ENCODE data around the gene FARP1. TPM values are rescaled to one million over a fixed set of nuclear protein-coding genes. Genes with fewer than 3 reads are reported as not detected.

FARP1 gene
- polyA plus RNA-seq, 2 of the 4 experiments (the other 2 are of a cell fraction), result 9.4 to 13.0 TPM

- Histone ChIP-seq H3K4me1 (peaks cover 17% of the 10 kb centered on the region; the same call in 1 of the 3 replicates), H3K9me3 (no peaks in the 10 kb centered on the region), H3K27ac (no peak overlapping the region), H3K4me3 (no peak overlapping the region), H3K4me2 (no peak overlapping the region)
- ATAC-seq, result no peak
- POLR2A ChIA-PET, result no interaction called here
- TF ChIP-seq POLR2A (IDR thresholded peaks at IDR 0.05; ENCODE audit: low read length), result no peak
- no peak for TF ChIP-seq HOXA7 (CRISPR knock-in tag; IDR thresholded peaks at IDR 0.05)
- no peak for TF ChIP-seq HDAC2 (IDR thresholded peaks at IDR 0.05)
- no peak for TF ChIP-seq RARB (CRISPR knock-in tag; IDR thresholded peaks at IDR 0.05)
- TF ChIP-seq EP300 (IDR thresholded peaks at IDR 0.05), result no peak
- TF ChIP-seq FOSL2 (IDR thresholded peaks at IDR 0.05), result no peak
- no peak for TF ChIP-seq FOSL2 (CRISPR knock-in tag; IDR thresholded peaks at IDR 0.05)
- TF ChIP-seq JUNB (IDR thresholded peaks at IDR 0.05), result no peak
- TF ChIP-seq JUN (IDR thresholded peaks at IDR 0.05), result no peak
- no peak for TF ChIP-seq POLR2AphosphoS2 (conservative IDR thresholded peaks at IDR 0.05; ENCODE audit: low read length)
- no peak for TF ChIP-seq MAZ (IDR thresholded peaks at IDR 0.05; ENCODE audit: borderline replicate concordance, low read depth, low read length)
- no peak for TF ChIP-seq HEYL (CRISPR knock-in tag; IDR thresholded peaks at IDR 0.05)
- no peak for TF ChIP-seq CTCF (IDR thresholded peaks at IDR 0.05)
- DNase-seq (ENCODE audit: low read depth in 1 of 2, low spot score in 1 of 2), result no peak
- CTCF ChIA-PET, result interaction anchor here (0.8 to 3.4 kb wide), 5 partner anchors 8 to 299 kb away, joined by 3 to 11 read pairs (median 3); partner anchors contain the start of gene FARP1
- WGBS (ENCODE audit: missing lambda C conversion rate), result 81% methylated on average over 21 of the region's 21 CpGs
- FAIRE-seq, result no peak
Measured at GRCh38 chr13:98441056-98441676, 298.3 kb downstream of the FARP1 start.

- H3K4me3 ChIP-seq, result no peak overlapping the region
- H3K27ac ChIP-seq, result no peak overlapping the region; a peak in 1 of 6 replicates
- H3K4me2 ChIP-seq, result no peak overlapping the region
- no peak for FAIRE-seq
- no peak for ATAC-seq
- CTCF ChIA-PET, result interaction anchor here (1.1 to 3.4 kb wide), 7 partner anchors 24 to 596 kb away, joined by 3 to 11 read pairs (median 3); partner anchors contain the start of gene FARP1
- TF ChIP-seq FOXS1 (CRISPR knock-in tag; IDR thresholded peaks at IDR 0.05) (no peak), EHF (CRISPR knock-in tag; IDR thresholded peaks at IDR 0.05) (no peak), EP300 (IDR thresholded peaks at IDR 0.05) (no peak), KDM5A (IDR thresholded peaks at IDR 0.05) (no peak), SMC3 (IDR thresholded peaks at IDR 0.05) (no peak)
- no peaks in the 10 kb centered on the region for H3K9me3 ChIP-seq
- POLR2A ChIA-PET, result no interaction called here
- no peak for DNase-seq (ENCODE audit: low read depth in 1 of 2, low spot score in 1 of 2)
- H3K4me1 ChIP-seq, result peaks cover 17% of the 10 kb centered on the region; the same call in 1 of the 3 replicates
- 90% methylated on average over 22 of the region's 27 CpGs for WGBS (ENCODE audit: missing lambda C conversion rate)
Measured at GRCh38 chr13:98442391-98443230, 299.7 kb downstream of the FARP1 start.

- WGBS (ENCODE audit: missing lambda C conversion rate), result 30% methylated on average over 5 of the region's 11 CpGs
- peak; percentile 18 to 25; a peak in 3 of 6 replicates for ATAC-seq
- Histone ChIP-seq H3K4me1 (peaks cover 17% of the 10 kb centered on the region; the same call in 1 of the 3 replicates), H3K4me3 (no peak overlapping the region), H3K4me2 (no peak overlapping the region), H3K9me3 (no peaks in the 10 kb centered on the region), H3K27ac (peak overlapping the region in 1 of 2 experiments; percentile 57; a peak in 2 of 6 replicates)
- no peak for FAIRE-seq
- DNase-seq (ENCODE audit: low read depth in 1 of 2, low spot score in 1 of 2), result peak in 1 of 2 experiments; percentile 40
- TF ChIP-seq REST (IDR thresholded peaks at IDR 0.05) (no peak), POLR2AphosphoS2 (conservative IDR thresholded peaks at IDR 0.05; ENCODE audit: low read length) (no peak), RFX5 (IDR thresholded peaks at IDR 0.05) (no peak), KDM1A (IDR thresholded peaks at IDR 0.05; ENCODE audit: low read depth) (no peak), MAX (IDR thresholded peaks at IDR 0.05) (peak; percentile 39; the same call in 1 of the 2 replicates)
- ChIA-PET CTCF (interaction anchor here (1.5 to 5.5 kb wide), 2 partner anchors 23 to 209 kb away, joined by 7 to 78 read pairs; no protein-coding TSS in a partner anchor), POLR2A (interaction anchor here (0.6 kb wide), 1 partner anchor 14 kb away, joined by 3 read pairs; no protein-coding TSS in a partner anchor)
Measured at GRCh38 chr13:98443329-98443728, 300.4 kb downstream of the FARP1 start.

All from A549 (cell line).